HG03108 (cell line): ENCODE data around the gene MED16.
"Not testable (repeated sequence)": the region's sequence is repeated elsewhere in the genome, so short reads cannot be mapped to it uniquely, and the experiment has no call there.

Experiments
- ATAC-seq: cut with Tn5 transposase; IDR thresholded peaks from one replicate; pipeline ENCODE4 v1.9.1; 2021; ENCODE audit warnings: moderate library complexity; ENCODE audit not compliant: unreplicated experiment

MED16 gene

DNA sequence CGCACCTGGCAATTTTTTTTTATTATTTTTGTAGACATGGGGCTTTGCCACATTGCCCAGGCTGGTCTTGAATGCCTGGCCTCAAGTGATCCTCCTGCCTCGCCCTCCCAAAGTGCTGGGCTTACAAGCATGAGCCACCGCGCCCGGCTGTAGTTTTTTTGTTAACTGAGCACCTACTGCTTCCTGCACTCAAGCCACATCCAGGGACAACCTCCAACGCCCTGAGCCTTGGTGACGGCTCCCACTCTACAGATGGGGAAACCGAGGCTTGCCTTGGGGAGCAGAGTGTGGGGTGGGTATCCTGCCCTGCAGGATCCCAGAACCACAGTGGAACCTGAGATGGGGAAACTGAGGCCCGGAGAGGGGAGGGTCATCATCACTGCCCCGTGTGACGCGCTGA, 37.8 kb downstream of the MED16 start:
- ATAC-seq, result no peak

GRCh38 chr19:854549-854948, 38.4 kb downstream of the MED16 start:
- ATAC-seq, result no peak

DNA sequence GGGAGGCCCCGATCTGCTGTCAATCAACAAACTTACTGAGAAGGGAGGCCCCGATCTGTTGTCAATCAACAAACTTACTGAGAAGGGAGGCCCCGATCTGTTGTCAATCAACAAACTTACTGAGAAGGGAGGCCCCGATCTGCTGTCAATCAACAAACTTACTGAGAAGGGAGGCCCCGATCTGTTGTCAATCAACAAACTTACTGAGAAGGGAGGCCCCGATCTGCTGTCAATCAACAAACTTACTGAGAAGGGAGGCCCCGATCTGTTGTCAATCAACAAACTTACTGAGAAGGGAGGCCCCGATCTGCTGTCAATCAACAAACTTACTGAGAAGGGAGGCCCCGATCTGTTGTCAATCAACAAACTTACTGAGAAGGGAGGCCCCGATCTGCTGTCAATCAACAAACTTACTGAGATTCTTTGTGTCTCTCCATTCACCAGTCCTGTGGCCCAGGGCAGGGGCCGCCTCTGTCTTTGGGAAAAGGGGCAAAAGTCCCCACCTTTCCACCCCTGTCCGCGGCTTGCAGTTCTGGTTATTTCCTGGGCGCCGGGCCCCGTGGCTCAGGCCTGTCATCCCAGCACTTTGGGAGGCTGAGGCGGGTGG, 39.3 kb downstream of the MED16 start:
- not testable (repeated sequence) for ATAC-seq

DNA sequence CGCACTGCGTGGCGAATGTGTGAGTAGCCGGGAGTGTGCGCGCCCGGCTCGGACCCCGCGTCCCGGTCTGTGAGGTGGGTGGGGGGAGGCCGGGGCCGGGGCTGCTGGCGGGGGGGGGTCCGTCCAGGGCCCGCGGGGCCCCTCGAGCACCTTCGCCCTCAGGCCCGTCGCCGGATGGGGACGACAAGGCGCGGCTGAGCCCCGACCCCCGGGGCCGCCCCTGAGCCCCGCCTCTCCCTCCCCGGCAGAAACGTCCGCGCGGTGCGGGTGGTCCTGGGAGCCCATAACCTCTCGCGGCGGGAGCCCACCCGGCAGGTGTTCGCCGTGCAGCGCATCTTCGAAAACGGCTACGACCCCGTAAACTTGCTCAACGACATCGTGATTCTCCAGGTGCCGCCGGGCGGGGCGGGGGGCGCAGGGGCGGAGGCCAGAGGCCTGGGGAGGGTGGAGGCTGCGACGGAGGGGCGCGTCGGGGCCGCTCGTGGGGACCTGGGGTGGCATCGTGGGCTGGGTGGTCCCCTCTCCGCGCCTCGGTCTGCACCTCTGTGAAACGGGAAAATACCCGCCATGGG, 39.9 kb downstream of the MED16 start:
- no peak for ATAC-seq

DNA sequence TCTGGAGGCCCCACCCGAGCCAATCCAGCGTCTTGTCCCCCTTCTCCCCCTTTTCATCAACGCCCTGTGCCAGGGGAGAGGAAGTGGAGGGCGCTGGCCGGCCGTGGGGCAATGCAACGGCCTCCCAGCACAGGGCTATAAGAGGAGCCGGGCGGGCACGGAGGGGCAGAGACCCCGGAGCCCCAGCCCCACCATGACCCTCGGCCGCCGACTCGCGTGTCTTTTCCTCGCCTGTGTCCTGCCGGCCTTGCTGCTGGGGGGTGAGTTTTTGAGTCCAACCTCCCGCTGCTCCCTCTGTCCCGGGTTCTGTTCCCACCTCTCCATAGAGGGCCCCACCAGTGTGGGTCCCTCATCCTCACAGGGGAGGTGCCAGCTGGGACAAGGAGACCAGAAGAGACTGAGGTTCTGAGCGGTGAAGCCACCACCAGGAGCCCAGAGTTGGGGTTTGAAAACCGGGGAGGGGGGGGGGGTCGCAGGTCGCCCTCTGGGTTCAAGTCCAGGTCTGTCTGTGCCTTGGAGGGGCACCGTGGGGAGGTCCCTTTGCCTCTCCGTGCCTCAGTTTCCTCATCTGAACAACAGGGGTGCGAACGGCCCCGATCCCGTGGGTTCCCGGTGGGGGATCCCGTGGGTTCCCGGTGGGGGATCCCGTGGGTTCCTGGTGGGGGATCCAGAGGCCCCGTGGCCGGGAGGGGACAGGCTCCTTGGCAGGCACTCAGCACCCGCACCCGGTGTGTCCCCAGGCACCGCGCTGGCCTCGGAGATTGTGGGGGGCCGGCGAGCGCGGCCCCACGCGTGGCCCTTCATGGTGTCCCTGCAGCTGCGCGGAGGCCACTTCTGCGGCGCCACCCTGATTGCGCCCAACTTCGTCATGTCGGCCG, 40.6 kb downstream of the MED16 start, which contains the start of gene ELANE:
TSS of gene ELANE (plus strand) at position 168 of the 878 bp plus-strand sequence. CDS start at position 194, 26 bp downstream.
- ATAC-seq, result no peak

- no peak for ATAC-seq
These were observed 42.0 kb downstream of the MED16 start for GRCh38 chr19:850979-851335.

- ATAC-seq, result no peak
These were observed 42.6 kb downstream of the MED16 start for GRCh38 chr19:850221-850978.

DNA sequence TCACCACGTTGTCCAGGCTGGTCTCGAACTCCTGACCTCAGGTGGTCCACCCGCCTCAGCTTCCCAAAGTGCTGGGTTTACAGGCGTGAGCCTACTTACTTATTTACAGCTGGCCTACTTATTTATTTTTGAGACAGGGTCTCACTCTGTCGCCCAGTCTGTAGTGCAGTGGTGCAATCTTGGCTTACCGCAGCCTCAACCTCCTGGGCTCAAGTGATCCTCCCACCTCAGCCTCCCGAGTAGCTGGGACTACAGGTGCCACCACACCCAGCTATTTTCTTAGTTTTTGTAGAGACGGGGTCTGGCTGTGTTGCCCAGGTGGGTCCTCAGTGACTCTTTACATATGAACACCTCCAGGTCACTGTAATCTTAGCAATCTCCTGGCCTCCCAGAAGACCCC, 43.8 kb downstream of the MED16 start:
- ATAC-seq, result not testable (repeated sequence)

GRCh38 chr19:848386-848921, 44.5 kb downstream of the MED16 start:
- no peak for ATAC-seq

- no peak for ATAC-seq
These were observed 47.1 kb downstream of the MED16 start for GRCh38 chr19:845707-846521.

GRCh38 chr19:844546-844971, 48.4 kb downstream of the MED16 start:
- no peak for ATAC-seq

DNA sequence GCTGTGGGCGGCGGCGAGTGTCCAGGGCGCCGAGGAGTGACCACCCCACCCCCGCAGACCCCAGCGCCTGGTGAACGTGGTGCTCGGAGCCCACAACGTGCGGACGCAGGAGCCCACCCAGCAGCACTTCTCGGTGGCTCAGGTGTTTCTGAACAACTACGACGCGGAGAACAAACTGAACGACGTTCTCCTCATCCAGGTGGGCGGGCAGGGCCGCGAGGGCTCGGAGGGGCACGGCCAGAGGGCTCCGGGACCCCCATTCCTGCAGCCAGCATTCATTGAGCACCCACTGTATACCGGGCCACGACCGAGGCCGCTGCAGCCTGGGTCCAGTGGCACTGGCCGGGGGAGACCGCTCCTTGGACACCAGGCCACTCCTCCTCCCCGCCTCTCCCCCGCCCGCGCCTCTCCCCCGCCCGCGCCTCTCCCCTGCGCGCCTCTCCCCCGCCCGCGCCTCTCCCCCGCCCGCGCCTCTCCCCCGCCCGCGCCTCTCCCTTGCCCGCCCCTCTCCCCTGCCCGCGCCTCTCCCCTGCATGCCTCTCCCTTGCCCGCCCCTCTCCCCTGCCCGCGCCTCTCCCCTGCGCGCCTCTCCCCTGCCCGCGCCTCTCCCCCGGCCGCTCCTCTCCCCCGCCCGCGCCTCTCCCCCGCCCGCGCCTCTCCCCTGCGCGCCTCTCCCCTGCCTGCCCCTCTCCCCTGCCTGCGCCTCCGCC, 49.0 kb downstream of the MED16 start:
- ATAC-seq, result no peak

- ATAC-seq, result no peak
These were observed 49.7 kb downstream of the MED16 start for GRCh38 chr19:843180-843835.

DNA sequence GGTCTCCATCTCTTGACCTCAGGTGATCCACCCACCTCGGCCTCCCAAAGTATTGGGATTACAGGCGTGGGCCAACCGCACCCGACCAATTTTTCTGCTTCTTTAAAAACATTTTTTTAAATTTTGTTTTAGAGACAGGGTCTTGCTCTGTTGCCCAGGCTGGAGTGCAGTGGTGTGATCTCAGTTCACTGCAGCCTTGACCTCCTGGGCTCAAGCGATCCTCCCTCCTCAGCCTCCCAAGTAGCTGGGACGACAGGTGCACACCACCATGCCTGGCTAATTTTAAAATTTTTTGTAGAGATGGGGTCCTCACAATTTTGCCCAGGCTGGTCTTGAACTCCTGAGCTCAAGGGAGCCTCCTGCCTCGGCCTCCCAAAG, 50.2 kb downstream of the MED16 start:
- ATAC-seq, result not testable (repeated sequence)

GRCh38 chr19:840519-841206, 52.3 kb downstream of the MED16 start, which contains the start of gene PRTN3:
TSS of gene PRTN3 (plus strand) at chr19:840999. CDS start at chr19:841009, 10 bp downstream.
- ATAC-seq, result no peak

GRCh38 chr19:835210-835810, 57.7 kb downstream of the MED16 start:
- ATAC-seq, result no peak

- no peak for ATAC-seq
These were observed 58.8 kb downstream of the MED16 start for GRCh38 chr19:834216-834615.
